CD4-positive, alpha-beta T cell (primary cell): Measurements from ENCODE around the gene DGKB. TPM values are rescaled to one million over a fixed set of nuclear protein-coding genes. Genes with fewer than 3 reads are reported as not detected.

Experiments used
- ATAC-seq: fragments of 200-7000 bp; cut with Tn5 transposase; one replicate; pipeline ENCODE4 v1.10.0; 2022; ENCODE audit warnings: mild to moderate bottlenecking; ENCODE audit not compliant: poor library complexity
- CTCF ChIA-PET: fragments of 350-600 bp; sonication (Branson Sonifier 250); formaldehyde crosslinking; loops from one replicate; lab custom pipeline; 2021; ENCODE audit warnings: antibody characterized with exemption, inconsistent platforms; lab: Charles Lee
- POLR2A ChIA-PET: fragments of 350-600 bp; sonication (Branson Sonifier 250); formaldehyde crosslinking; loops from one replicate; lab custom pipeline; 2021; ENCODE audit warnings: antibody characterized with exemption, inconsistent platforms; lab: Charles Lee
- DNase-seq, 14 experiments: peaks; one replicate each; pipeline ENCODE4 v3.0.0-alpha.2; 2013 to 2020; ENCODE audit warnings: mixed read lengths in 2 of 14
- H3K27ac ChIP-seq, 2 donors: one replicate each; pipeline versions ENCODE4 v1.5.1 to v1.7.0; 2013; ENCODE audit warnings: low read length in 2 of 2, low read depth in 1 of 2, mild to moderate bottlenecking in 1 of 2
- H3K27me3 ChIP-seq, 2 experiments: 1 replicate in 1 of 2; 2 replicates in 1 of 2; pipeline versions ENCODE4 v1.6.1 to v1.7.0; 2013; ENCODE audit warnings: low read length in 2 of 2, control low read depth in 1 of 2, mild to moderate bottlenecking in 1 of 2, moderate library complexity in 1 of 2; ENCODE audit not compliant: insufficient read depth in 2 of 2, control insufficient read depth in 1 of 2
- H3K36me3 ChIP-seq: one replicate; pipeline ENCODE4 v1.6.1; 2013; ENCODE audit warnings: low read length, control low read depth; ENCODE audit not compliant: insufficient read depth
- H3K4me1 ChIP-seq: one replicate; pipeline ENCODE4 v1.6.1; 2013; ENCODE audit warnings: low read length, control low read depth; ENCODE audit not compliant: insufficient read depth
- H3K4me3 ChIP-seq: one replicate; pipeline ENCODE4 v1.5.1; 2013; ENCODE audit warnings: mild to moderate bottlenecking, low read length, moderate library complexity
- H3K9me3 ChIP-seq, 2 experiments: 1 replicate in 1 of 2; 2 replicates in 1 of 2; pipeline versions ENCODE4 v1.6.1 to v1.7.0; 2013; ENCODE audit warnings: low read length in 2 of 2, mild to moderate bottlenecking in 2 of 2, control low read depth in 1 of 2, moderate library complexity in 1 of 2; ENCODE audit not compliant: control insufficient read depth in 1 of 2, insufficient read depth in 1 of 2
- H3K27ac Mint-ChIP-seq: one replicate; pipeline ENCODE4 v1.8.0; 2020; ENCODE audit warnings: mixed read lengths
- H3K27me3 Mint-ChIP-seq: one replicate; pipeline ENCODE4 v1.8.0; 2021; ENCODE audit warnings: mixed read lengths
- H3K36me3 Mint-ChIP-seq: one replicate; pipeline ENCODE4 v1.8.0; 2021; ENCODE audit warnings: low read depth, mixed read lengths
- H3K4me1 Mint-ChIP-seq: one replicate; pipeline ENCODE4 v1.8.0; 2021; ENCODE audit warnings: low read depth, mixed read lengths
- H3K4me3 Mint-ChIP-seq: one replicate; pipeline ENCODE4 v1.8.0; 2020; ENCODE audit warnings: mild to moderate bottlenecking, mixed read lengths
- H3K9me3 Mint-ChIP-seq: one replicate; pipeline ENCODE4 v1.8.0; 2020; ENCODE audit warnings: mixed read lengths
- intact Hi-C, 2 experiments: fragments of 100-400 bp; cut with DNase I in 1 of 2; cut with micrococcal nuclease in 1 of 2; formaldehyde crosslinking; loops; one replicate each; pipeline versions ENCODE4 v1.15.1 to v1.9.0; 2023 to 2025; cut with DNase I, micrococcal nuclease
- total RNA-seq, 174 experiments: library from RNA in 2 of 174; stranded (reverse) in 2 of 174; gene quantifications; one replicate each; pipeline ENCODE4 v1.2.3 and lab custom pipeline; 2021 to 2026
- TF ChIP-seq, protein P1 (sequence below): fragments of 200-600 bp; IDR thresholded peaks from one replicate; pipeline ENCODE4 v1.8.0; 2022; ENCODE audit warnings: antibody characterized with exemption, mild to moderate bottlenecking

DGKB gene
- total RNA-seq, 2 experiments from 2014 or later, result not detected

- DNase-seq (no peak), ATAC-seq (no peak)
- no peak overlapping the region for H3K4me3 ChIP-seq
- no peak overlapping the region for H3K4me3 Mint-ChIP-seq
- no peaks in the 10 kb centered on the region for H3K36me3 ChIP-seq
- ChIA-PET CTCF (no interaction called here), POLR2A (no interaction called here)
- peaks cover 8% of the 10 kb centered on the region for H3K4me1 Mint-ChIP-seq
- H3K27ac Mint-ChIP-seq, result no peak overlapping the region
- peaks cover 6% of the 10 kb centered on the region for H3K4me1 ChIP-seq
- TF ChIP-seq, protein P1, sequence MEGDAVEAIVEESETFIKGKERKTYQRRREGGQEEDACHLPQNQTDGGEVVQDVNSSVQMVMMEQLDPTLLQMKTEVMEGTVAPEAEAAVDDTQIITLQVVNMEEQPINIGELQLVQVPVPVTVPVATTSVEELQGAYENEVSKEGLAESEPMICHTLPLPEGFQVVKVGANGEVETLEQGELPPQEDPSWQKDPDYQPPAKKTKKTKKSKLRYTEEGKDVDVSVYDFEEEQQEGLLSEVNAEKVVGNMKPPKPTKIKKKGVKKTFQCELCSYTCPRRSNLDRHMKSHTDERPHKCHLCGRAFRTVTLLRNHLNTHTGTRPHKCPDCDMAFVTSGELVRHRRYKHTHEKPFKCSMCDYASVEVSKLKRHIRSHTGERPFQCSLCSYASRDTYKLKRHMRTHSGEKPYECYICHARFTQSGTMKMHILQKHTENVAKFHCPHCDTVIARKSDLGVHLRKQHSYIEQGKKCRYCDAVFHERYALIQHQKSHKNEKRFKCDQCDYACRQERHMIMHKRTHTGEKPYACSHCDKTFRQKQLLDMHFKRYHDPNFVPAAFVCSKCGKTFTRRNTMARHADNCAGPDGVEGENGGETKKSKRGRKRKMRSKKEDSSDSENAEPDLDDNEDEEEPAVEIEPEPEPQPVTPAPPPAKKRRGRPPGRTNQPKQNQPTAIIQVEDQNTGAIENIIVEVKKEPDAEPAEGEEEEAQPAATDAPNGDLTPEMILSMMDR, result no peak
- H3K9me3 Mint-ChIP-seq, result no peaks in the 10 kb centered on the region
- no peaks in the 10 kb centered on the region for H3K9me3 ChIP-seq
- H3K27me3 ChIP-seq, result no peaks in the 10 kb centered on the region
- H3K27me3 Mint-ChIP-seq, result no peaks in the 10 kb centered on the region
- H3K27ac ChIP-seq, result no peak overlapping the region
- intact Hi-C loops, result no loop called here
- H3K36me3 Mint-ChIP-seq, result no peaks in the 10 kb centered on the region
These were observed 456.3 kb downstream of the DGKB start for GRCh38 chr7:14446219-14446618.

- no peak for DNase-seq
- Histone ChIP-seq H3K36me3 (no peaks in the 10 kb centered on the region), H3K9me3 (no peaks in the 10 kb centered on the region), H3K4me1 (no peaks in the 10 kb centered on the region), H3K27ac (no peak overlapping the region), H3K27me3 (no peaks in the 10 kb centered on the region), H3K4me3 (no peak overlapping the region)
- TF ChIP-seq, protein P1, result no peak
- CTCF ChIA-PET, result no interaction called here
- no peak for ATAC-seq
- Mint-ChIP-seq H3K36me3 (no peaks in the 10 kb centered on the region), H3K4me1 (no peaks in the 10 kb centered on the region), H3K27ac (no peak overlapping the region), H3K9me3 (peaks cover 2% of the 10 kb centered on the region), H3K4me3 (no peak overlapping the region), H3K27me3 (no peaks in the 10 kb centered on the region)
- intact Hi-C loops, result no loop called here
- POLR2A ChIA-PET, result no interaction called here
These were observed 464.2 kb downstream of the DGKB start for GRCh38 chr7:14438366-14438765.

GRCh38 chr7:14436878-14437277 lies 465.7 kb downstream of the DGKB start:
- intact Hi-C loops, result loop anchor here in 1 of 2 experiments (1.0 kb wide), 1 partner anchor 8 kb away; no protein-coding TSS in a partner anchor
- Mint-ChIP-seq H3K4me3 (no peak overlapping the region), H3K27me3 (no peaks in the 10 kb centered on the region), H3K27ac (no peak overlapping the region), H3K36me3 (no peaks in the 10 kb centered on the region), H3K9me3 (peaks cover 2% of the 10 kb centered on the region), H3K4me1 (no peaks in the 10 kb centered on the region)
- Histone ChIP-seq H3K9me3 (no peaks in the 10 kb centered on the region), H3K27me3 (no peaks in the 10 kb centered on the region), H3K4me3 (no peak overlapping the region), H3K36me3 (no peaks in the 10 kb centered on the region), H3K4me1 (no peaks in the 10 kb centered on the region), H3K27ac (no peak overlapping the region)
- ChIA-PET CTCF (no interaction called here), POLR2A (no interaction called here)
- ATAC-seq (no peak), DNase-seq (no peak)
- TF ChIP-seq, protein P1, result no peak
